ENCODE measurements around the gene WDR75. TPM values are rescaled to one million over a fixed set of nuclear protein-coding genes. Genes with fewer than 3 reads are reported as not detected.
A peak's percentile ranks its signal among the peaks of the same experiment; 100 is the strongest.
"Not testable (repeated sequence)": the region's sequence is repeated elsewhere in the genome, so short reads cannot be mapped to it uniquely, and the experiment has no call there.

Gene WDR75
- total RNA-seq, result 64.4 TPM

DNA sequence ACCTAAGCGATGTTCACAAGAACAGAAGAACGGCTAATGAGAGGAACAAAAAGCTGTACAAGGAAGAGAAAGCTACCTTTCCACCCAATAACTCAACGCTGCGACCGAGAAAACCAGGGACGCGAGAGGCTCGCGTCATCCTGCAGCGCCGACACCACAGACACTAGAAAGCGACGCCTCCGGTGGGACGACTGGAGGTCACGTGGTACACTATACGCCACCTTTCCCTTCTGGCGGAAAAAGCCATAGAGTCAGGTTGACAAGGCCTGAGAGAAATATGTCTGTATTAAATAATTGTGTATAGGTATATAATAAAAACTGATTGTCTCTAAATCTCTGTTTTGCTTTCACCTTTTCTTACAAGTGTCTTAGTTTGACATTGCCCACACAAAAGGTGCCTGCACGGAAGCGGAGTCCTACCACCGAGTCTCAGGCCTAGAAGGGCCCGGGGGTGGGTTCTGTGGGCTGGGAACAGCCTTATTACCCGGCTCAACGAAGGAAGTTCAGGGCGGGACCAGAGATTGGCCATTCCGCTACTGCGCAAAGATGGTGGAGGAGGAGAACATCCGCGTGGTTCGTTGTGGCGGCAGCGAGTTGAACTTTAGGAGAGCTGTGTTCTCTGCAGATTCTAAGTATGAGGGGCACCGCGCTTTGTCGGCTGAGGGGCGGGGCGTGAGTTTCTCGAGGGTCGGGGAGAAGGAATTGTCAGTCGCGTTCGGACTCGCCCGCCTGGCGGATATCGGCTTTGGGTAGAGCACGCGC lies at the start of gene WDR75:
Gene WDR75 (plus strand): TSS at position 528 of the 762 bp plus-strand sequence. CDS start 19 bp downstream, at position 547.
- DNase-seq (ENCODE audit: low spot score in 2 of 2) (peak; percentile 52 to 80), FAIRE-seq (no peak)

DNA sequence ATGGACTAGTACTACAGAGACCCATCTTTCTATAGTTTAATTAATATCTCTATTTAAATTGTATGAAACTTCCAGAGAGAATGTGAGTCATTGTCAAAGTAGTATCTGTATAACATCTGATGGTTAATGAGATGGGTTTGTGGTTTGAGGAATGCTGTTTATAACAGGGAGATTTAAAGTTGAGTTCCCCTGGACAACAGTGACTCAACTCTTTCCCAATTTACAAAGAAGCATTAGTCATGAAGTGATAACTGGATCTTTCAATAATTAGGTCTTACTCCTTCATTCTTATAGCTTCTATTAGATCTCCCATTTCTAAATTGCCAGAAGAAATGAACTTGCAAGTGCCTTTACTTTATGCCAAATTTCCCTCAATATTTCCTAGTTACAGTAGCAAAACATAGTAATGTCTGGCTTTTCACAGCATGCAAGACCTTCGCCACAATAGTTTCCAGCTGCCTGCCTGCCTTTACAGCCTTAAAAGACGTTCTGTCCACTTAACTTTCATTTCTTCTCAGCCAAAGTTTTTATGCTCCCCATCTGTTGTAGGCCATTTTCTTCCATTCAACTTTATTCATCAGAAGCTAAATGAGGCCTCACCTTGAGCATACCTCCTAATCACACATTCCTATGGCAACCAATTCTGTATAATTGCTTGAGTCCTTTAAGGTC lies 47.7 kb upstream of the WDR75 start:
- no peak for DNase-seq (ENCODE audit: low spot score in 2 of 2)
- no peak for FAIRE-seq

DNA sequence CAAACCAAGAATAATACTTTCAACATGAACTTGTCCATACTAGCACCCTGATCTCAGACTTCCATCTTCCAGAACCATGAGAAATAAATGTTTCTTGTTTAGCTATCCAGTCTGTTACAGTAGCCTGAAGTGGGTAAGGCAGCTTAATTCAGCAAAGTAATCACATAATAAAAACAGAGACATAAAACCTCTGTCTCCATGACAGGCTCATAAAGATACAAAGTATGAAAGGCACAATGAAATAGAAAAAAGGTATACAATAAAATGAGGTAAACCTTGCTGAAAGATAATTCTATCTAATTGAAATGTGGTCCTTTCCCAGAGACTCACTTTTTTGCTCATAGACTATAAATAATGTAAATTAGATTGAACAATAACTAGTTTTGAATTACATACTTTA lies 46.7 kb upstream of the WDR75 start:
- DNase-seq (ENCODE audit: low spot score in 2 of 2) (no peak), FAIRE-seq (no peak)

DNA sequence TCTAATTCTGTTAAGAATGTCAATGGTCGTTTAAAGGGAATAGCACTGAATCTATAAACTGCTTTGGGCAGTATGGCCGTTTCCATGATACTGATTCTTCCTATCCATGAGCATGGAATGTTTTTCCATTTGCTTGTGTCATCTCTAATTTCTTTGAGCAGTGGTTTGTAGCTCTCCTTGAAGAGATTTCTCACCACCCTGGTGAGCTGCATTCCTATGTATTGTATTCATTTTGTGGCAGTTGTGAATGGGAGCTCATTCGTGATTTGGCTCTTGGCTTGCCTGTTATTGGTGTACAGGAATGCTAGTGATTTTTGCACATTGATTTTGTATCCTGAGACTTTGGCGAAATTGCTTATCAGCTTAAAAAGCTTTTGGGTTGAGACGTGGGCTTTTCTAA lies 38.3 kb upstream of the WDR75 start:
- DNase-seq (ENCODE audit: low spot score in 2 of 2), result no peak
- no peak for FAIRE-seq

DNA sequence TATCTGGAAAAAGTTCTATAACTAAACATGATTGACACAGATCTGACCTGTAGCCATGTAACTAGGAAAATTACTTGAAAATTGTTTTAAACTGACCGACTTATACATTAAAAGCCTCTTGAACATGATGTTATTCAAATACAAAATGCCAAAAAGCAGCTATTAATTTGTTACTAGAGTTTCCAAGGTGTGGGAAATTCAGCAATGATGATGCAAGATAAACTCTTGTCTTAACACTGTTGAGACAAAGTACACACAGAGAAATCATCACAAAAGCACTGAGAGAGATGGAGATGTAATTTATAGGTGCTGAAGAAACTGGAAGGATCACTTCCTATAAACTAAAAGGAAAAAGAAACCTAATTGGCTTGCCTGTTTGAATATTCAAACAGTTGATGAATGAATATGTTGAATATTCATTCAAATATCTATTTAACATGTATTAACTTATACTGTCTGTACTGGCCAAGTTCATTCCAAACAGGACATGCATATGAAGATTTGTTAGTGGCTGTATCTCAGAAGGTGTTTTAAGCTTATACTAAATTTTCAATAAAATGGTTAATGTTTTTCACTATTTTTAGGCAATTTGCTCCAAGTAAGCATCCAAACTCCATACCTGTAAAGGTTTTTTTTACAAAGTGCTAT lies 34.6 kb upstream of the WDR75 start:
- FAIRE-seq, result no peak

DNA sequence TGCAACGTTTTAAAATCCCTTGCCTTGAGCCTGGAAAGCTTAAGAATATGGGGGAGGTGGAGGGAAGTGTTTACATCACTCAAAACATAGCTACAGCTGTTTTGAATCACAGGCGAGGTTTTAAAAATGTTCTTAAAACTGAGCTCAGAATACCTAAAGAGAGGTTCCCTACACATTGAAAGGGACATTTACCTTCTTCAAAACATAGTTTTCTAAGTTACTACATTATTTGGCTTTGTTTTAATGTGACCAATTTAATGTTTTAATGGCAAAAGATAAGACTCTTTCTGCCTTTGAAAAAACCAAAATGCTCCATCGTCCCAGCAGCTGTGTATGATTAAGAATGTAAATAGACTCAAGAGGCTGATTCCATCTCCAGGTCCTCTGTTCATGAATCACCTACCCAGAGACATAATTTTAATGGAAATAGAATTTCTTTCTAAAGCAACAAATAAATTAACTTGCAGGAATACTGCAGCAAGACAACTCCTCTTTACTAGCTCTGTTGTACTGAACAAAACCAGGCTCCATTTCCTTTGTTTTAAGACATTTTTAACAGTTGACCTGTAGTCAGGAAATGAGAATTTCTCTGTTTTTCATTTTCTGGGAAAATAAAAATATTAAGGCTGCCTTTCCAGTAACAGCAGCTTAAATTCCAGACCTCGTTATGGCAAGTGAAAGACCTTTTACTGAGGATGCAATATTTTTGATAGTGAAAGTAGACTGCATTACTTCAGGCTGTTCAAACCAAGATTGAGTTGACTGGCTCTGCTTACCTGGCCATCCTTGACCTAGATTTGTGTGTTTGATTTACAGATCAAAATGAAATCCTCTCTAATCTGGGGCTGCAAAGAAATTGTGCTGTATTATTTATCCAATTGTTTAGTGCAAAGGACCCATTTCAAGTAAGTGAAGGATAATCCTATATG lies 33.7 kb upstream of the WDR75 start:
- FAIRE-seq (no peak), DNase-seq (ENCODE audit: low spot score in 2 of 2) (no peak)

More for the DNA sequence above, 34.6 kb upstream of the WDR75 start:
- no peak for DNase-seq (ENCODE audit: low spot score in 2 of 2)

DNA sequence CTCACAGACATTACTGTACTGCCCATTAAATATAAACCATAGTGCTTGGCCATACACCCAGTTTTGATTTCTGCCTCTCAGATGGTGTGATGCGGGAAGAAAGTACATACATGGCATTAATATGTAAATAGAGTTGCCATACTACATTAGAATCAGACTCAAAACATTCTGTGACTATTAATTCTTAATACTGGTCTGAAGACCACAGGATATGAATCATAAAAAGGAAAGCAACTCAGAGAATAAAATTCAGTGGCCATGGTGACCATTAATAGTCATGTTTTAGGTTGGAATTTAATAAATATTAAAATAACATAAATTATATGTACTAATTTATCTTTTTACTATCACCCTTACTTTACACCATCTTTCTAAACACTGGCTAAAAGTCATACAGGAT lies 33.0 kb upstream of the WDR75 start:
- FAIRE-seq, result no peak
- DNase-seq (ENCODE audit: low spot score in 2 of 2), result no peak

DNA sequence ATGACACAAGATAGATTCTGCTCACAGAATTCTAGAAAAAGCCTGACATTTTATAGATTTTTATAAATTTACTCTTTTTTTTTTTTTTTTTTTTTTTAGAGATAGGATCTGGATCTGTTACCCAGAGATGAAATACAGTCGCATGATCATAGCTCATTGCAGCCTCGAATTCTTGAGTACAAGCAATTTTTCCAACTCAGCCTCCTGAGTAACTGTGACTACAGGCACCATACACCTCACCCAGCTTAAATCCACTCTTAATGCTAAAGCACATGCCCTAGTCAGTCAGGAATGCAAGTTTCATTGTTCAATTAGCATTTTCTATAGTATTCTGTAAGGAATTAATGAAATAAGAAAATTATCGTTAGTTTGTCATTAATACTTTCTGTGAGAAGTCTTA lies 32.1 kb upstream of the WDR75 start:
- FAIRE-seq (no peak), DNase-seq (ENCODE audit: low spot score in 2 of 2) (no peak)

DNA sequence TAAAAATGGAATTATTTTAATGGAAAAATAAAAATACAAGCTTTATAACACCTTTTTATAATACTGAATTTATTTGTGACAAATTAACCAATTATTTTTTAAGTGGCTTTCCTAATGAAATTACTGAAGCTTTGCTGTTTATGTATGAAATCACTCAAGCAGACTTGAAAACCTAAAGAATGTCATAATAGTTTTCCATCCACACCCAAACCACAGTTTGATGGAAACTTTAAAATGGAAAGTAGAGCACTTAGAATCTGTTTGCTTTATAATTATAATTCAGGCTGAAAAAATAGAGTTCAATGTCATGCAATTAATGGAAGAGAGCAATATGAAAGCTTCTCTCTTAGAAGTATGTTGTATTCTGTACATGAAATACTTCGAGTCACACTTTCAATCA lies 31.6 kb upstream of the WDR75 start:
- FAIRE-seq (peak; percentile 66), DNase-seq (ENCODE audit: low spot score in 2 of 2) (no peak)

DNA sequence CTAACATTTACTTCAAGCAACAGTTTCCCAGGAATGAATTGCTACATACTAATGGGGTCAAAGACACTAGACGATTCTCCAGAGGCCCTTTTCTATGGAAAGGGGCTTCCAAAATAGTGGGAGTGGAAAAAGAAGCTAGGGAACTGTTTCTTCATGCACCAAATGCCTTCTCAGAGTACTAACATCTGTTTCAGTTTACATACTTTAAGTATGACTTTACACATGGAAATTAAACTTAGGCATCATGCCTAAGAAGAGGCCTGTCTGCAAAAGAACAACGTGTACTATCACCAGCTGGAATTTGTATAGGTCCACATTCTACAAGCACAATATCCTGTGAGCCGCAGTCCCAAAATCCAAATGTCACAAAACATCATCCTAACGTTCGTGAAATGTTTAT lies 29.4 kb upstream of the WDR75 start:
- no peak for DNase-seq (ENCODE audit: low spot score in 2 of 2)

DNA sequence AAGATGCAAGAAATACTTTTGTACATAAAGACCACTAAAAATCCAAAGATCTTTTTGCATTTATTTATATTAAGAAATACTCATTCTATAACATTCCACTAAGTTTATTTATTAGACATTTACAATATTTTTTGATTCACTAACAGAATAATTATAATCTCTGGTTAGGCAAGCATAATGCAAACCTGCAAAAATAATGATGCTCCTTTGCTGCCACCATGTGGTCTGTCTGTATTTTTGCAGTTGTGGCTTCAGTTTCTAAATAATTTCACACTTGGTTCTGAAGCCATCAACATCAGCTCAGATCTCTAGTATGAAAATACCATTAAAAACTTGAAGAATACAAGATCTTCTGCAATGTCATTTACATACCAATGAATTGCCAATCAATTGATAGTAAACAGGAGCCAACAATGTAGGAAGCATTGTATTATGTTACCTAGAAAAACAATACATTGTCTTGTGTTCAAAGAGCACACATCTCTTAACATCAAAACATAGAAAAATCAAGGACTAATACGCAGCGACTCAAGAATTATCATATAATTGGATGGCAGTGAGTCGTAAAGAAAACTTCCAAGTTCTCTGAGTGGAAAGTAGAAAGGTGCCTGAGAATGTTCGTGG lies 28.8 kb upstream of the WDR75 start:
- peak; percentile 98 for FAIRE-seq
- DNase-seq (ENCODE audit: low spot score in 2 of 2), result peak; percentile 7 to 27

More for the DNA sequence above, 29.4 kb upstream of the WDR75 start:
- no peak for FAIRE-seq

DNA sequence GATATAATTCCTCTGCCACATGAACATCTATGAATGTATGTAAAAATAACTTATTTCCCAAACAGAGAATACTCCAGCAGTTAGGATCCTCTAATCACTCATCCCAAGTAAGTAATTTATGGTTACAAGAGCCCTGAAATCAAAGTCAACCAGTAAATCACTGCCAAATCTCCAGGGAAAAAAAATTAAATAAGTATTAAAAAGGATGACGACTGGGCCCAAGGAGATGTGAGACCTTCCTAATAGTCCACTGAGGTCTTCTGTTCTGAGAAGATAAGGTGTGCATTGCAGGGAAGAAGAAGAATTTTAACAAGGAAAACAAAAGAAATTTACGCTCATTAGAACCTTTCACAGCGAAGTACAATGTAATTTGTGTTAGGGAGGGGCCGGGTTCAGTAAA lies 28.0 kb upstream of the WDR75 start:
- FAIRE-seq (no peak), DNase-seq (ENCODE audit: low spot score in 2 of 2) (no peak)

DNA sequence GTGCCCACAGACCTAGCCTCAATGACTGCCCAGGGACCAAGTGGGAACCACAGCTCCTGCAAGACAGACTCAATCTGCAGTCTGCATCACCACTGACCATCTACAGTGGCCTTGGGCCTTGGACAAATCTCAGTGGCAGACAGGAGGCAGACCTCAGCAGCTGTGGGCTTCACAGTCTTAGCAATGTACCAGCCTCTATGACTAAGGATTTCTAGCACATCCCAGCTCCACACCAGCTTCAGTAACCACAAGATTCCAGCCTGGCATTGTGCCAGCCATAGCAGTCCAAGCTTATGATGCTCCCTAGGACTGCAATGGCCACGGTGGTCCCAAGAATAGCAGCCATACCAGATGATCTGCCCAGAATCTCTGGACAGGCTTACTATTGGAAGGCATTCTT lies 19.6 kb upstream of the WDR75 start:
- DNase-seq (ENCODE audit: low spot score in 2 of 2) (no peak), FAIRE-seq (no peak)

DNA sequence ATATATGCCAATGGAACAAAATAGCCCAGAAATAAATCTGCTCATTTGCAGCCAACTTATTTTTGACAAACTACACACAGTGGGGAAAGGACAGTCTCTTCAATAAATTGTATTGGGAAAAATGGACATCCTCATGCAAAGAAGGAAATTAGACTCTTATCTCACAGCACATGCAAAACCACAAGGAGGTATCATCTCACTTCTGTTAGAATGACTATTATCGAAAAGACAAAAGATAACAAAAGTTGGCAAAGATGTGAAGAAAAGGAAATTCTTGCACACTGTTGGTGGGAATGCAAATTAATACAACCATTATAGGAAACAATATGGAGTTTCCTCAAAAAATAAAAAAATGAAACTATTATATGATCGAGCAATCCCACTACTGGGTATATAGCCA lies 16.3 kb upstream of the WDR75 start:
- no peak for FAIRE-seq

DNA sequence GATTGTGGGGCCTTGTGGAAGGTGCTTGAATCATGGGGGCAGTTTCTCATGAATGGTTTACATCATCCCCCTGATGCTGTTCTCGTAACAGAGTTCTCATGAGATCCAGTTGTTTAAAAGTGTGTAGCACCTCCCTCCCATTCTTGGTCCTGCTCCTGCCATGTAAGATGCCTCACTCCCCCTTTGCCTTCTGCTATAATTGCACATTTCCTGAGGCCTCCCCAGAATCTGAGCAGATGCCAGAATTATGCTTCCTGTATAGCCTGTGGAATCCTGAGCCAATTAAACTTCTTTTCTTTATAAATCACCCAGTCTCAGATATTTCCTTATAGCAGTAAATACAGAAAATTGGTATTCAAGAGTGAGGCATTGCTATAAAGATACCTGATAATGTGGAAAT lies 15.6 kb upstream of the WDR75 start:
- FAIRE-seq (no peak), DNase-seq (ENCODE audit: low spot score in 2 of 2) (no peak)

More for the DNA sequence above, 16.3 kb upstream of the WDR75 start:
- no peak for DNase-seq (ENCODE audit: low spot score in 2 of 2)

DNA sequence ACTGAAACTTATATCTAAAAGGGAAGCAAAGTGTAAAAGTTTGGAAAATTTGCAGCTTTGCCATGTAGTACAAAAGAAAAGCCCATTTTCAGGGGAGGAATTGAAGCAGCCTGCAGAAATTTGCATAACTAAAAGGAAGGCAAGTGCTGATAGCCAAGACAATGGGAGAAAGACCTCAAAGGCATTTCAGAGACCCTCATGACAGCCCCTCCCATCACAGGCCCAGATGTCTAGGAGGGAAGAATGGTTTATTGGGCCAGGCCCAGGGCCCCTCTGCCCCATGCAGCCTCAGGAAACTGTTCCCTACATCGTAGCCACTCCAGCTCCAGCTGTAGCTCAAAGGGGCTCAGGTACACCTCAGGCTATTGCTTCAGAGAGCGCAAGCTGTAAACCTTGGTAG lies 14.4 kb upstream of the WDR75 start:
- FAIRE-seq (no peak), DNase-seq (ENCODE audit: low spot score in 2 of 2) (no peak)

DNA sequence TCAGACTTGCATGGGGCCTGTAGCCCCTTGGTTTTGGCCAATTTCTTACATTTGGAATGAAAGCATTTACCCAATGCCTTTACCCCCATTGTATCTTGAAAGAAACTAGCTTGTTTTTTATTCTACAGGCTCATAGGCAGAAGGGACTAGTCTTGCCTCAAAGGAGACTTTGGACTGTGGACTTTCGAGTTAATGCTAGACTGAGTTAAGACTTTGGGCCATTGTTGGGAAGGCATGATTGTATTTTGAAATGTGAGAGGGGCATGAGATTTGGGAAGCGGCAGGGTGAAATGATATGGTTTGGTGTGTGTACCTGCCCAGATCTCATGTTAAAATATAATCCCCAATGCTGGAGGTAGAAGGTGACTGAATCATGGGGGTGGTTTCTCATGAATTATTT lies 13.4 kb upstream of the WDR75 start:
- FAIRE-seq (no peak), DNase-seq (ENCODE audit: low spot score in 2 of 2) (no peak)

DNA sequence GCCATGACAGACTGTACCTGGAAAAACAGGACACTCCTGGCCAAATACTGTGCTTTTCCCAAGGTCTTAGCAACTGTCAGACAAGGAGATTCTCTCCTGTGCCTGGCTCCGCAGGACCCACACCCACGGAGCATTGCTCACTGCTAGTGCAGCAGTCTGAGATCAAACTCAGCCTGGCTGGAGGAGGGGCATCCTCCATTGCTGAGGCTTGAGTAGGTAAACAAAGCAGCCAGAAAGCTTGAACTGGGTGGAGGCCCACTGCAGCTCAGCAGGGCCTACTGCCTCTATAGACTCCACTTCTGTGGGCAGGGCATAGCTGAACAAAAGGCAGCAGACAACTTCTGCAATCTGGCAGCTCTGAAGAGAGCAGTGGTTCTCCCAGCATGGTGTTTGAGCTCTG lies 10.8 kb upstream of the WDR75 start:
- not testable (repeated sequence) for FAIRE-seq; DNase-seq (ENCODE audit: low spot score in 2 of 2)

DNA sequence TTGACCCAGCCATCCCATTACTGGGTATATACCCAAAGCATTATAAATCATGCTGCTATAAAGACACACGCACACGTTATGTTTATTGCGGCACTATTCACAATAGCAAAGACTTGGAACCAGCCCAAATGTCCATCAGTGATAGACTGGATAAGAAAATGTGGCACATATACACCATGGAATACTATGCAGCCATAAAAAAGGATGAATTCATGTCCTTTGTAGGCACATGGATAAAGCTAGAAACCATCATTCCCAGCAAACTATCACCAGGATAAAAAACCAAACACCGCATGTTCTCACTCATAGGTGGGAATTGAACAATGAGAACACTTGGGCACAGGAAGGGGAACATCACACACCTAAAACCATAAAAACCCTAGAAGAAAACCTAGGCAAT lies 5.5 kb upstream of the WDR75 start:
- FAIRE-seq; DNase-seq (ENCODE audit: low spot score in 2 of 2): not testable (repeated sequence)

DNA sequence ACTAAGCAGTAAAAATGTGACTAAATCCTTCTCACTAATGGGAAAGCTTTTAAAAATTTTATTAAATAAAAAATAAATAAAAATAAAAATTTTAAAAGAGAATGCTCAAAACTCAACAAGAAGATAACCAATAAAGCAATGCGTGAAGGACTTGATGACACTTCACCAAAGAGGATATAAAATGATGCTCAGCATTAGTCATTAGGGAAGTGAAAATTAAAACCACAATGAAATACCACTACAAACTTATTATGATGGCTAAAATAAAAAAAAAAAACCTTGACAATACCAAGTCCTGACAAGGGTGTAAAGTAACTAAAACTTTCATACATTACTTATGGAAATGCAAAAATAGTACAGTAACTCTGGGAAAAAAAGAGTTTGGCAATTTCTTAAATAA lies 3.3 kb upstream of the WDR75 start:
- no peak for FAIRE-seq
- DNase-seq (ENCODE audit: low spot score in 2 of 2), result no peak

All from frontal cortex (tissue), 4 donors.